Measurements from ENCODE around the gene WIPF1.

Gene WIPF1, protein sequence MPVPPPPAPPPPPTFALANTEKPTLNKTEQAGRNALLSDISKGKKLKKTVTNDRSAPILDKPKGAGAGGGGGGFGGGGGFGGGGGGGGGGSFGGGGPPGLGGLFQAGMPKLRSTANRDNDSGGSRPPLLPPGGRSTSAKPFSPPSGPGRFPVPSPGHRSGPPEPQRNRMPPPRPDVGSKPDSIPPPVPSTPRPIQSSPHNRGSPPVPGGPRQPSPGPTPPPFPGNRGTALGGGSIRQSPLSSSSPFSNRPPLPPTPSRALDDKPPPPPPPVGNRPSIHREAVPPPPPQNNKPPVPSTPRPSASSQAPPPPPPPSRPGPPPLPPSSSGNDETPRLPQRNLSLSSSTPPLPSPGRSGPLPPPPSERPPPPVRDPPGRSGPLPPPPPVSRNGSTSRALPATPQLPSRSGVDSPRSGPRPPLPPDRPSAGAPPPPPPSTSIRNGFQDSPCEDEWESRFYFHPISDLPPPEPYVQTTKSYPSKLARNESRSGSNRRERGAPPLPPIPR

DNA sequence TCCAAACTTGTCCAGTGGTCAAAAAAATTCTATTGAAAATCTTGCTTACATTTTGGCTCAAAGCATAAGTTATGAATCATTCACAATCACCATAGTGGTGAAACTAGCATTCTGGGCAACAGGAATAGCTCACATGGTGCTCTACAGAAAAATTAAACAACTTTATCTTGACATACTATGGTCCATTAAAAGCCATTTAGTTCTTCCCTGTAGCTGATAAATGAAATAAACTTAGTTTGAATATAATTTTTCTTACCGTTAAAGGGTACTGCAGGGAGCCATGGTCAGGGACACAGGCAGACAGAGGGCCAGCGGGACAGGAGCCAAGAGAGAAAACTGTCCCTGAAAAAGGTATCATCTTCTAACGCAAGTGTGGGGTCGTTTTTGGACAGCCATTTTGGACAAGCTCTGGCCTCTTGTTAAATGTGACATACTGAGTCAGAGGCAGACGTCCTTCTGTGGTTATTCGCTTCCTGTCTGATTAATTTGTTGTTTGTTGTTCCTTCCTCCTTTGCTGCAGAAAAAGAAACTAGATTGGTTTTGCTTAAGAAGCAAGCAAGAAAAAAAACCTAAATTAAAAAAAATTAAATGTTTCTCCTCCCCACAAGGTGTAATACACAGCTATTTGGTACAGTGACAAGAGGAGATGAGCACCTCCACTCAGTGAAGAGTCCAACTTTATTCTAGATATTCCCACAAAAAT is at the start of gene WIPF1:
TSS of gene WIPF1 (minus strand) at position 460 of the 703 bp plus-strand sequence. CDS start 12,231 bp downstream, outside the sequence.
- peaks cover 33% of the 10 kb centered on the region for H3K4me1 ChIP-seq (ENCODE audit: control insufficient read depth, insufficient read depth, low read length)
- no peaks in the 10 kb centered on the region for H3K27me3 ChIP-seq (replicated peaks; ENCODE audit: control insufficient read depth, insufficient read depth, low read length)
- H3K36me3 ChIP-seq (ENCODE audit: control insufficient read depth, insufficient read depth, low read length, severe bottlenecking): no peaks in the 10 kb centered on the region
- no peaks in the 10 kb centered on the region for H3K9me3 ChIP-seq (ENCODE audit: control insufficient read depth, low read length)
- DNase-seq (ENCODE audit: low read depth): peak; percentile 50
- peak within 1 kb of the TSS; percentile 6 for H3K4me3 ChIP-seq (ENCODE audit: low read length)
- H3K9ac ChIP-seq (ENCODE audit: low read length): peak within 1 kb of the TSS; percentile 25

DNA sequence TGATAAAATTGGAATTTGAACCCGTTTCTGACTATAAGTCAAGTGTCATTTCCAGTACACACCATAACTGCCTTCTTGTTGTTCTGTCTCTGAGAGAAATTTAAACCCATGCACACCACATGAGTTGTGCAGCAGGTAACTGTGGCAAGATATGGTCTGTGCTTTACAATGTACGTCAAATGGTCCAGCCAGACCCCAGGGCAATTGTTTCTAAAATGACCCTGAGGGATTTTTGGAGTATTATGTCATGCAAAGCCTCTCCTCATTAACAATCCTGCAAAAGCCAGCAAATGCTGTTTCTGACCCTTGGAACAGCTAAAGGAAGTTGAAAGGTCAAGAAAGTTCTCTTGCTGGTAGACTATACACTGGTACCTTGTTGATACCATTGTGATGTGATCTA is 47.7 kb upstream of the WIPF1 start:
- H3K9me3 ChIP-seq (ENCODE audit: control insufficient read depth, low read length): peaks cover 19% of the 10 kb centered on the region
- no peak for DNase-seq (ENCODE audit: low read depth)
- H3K27me3 ChIP-seq (replicated peaks; ENCODE audit: control insufficient read depth, insufficient read depth, low read length): no peaks in the 10 kb centered on the region
- H3K9ac ChIP-seq (ENCODE audit: low read length): no peak overlapping the region
- H3K4me3 ChIP-seq (ENCODE audit: low read length): no peak overlapping the region
- peaks cover 4% of the 10 kb centered on the region for H3K36me3 ChIP-seq (ENCODE audit: control insufficient read depth, insufficient read depth, low read length, severe bottlenecking)
- H3K4me1 ChIP-seq (ENCODE audit: control insufficient read depth, insufficient read depth, low read length): peaks cover 5% of the 10 kb centered on the region

DNA sequence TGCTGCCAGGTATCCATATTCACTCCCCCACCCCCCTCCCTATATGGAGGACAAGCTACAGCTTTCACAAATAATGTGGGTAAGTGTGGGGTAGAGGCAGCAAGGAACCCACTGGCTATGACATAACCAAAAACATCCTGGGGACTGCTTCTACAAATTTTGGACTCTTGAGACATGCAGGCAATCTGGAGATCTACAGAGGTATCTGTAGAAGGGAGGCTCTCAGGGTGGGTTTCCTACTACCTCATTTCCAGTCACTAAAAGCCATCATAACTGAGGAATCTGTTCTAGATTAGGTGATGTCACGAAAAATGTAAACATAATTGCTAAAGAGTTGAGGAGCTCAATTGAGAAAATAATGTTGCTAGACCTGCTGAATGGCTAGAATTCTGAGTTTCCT is 46.8 kb upstream of the WIPF1 start:
- H3K4me1 ChIP-seq (ENCODE audit: control insufficient read depth, insufficient read depth, low read length): peaks cover 5% of the 10 kb centered on the region
- H3K9me3 ChIP-seq (ENCODE audit: control insufficient read depth, low read length): peaks cover 16% of the 10 kb centered on the region
- no peak overlapping the region for H3K9ac ChIP-seq (ENCODE audit: low read length)
- no peaks in the 10 kb centered on the region for H3K27me3 ChIP-seq (replicated peaks; ENCODE audit: control insufficient read depth, insufficient read depth, low read length)
- H3K36me3 ChIP-seq (ENCODE audit: control insufficient read depth, insufficient read depth, low read length, severe bottlenecking): peaks cover 4% of the 10 kb centered on the region
- H3K4me3 ChIP-seq (ENCODE audit: low read length): no peak overlapping the region
- DNase-seq (ENCODE audit: low read depth): peak; percentile 24

DNA sequence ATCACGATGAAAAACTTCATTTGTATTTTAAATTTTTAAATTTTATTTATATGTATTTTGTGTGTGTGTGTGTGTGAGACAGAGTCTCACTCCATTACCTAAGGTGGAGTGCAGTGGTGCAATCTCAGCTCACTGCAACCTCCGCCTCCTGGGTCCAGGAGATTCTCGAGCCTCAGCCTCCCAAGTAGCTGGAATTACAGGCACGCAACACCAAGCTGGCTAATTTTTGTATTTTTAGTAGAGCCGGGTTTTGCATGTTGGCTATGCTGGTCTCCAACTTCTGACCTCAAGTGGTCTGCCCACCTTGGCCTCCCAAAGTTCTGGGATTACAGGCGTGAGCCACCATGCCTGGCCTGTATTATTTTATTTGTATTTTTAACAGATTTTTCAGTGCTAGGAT is 45.8 kb upstream of the WIPF1 start:
- no peak for DNase-seq (ENCODE audit: low read depth)
- Histone ChIP-seq H3K4me1 (ENCODE audit: control insufficient read depth, insufficient read depth, low read length) (peaks cover 5% of the 10 kb centered on the region), H3K9ac (ENCODE audit: low read length) (no peak overlapping the region), H3K27me3 (replicated peaks; ENCODE audit: control insufficient read depth, insufficient read depth, low read length) (no peaks in the 10 kb centered on the region), H3K4me3 (ENCODE audit: low read length) (no peak overlapping the region), H3K9me3 (ENCODE audit: control insufficient read depth, low read length) (peaks cover 8% of the 10 kb centered on the region), H3K36me3 (ENCODE audit: control insufficient read depth, insufficient read depth, low read length, severe bottlenecking) (peaks cover 4% of the 10 kb centered on the region)

DNA sequence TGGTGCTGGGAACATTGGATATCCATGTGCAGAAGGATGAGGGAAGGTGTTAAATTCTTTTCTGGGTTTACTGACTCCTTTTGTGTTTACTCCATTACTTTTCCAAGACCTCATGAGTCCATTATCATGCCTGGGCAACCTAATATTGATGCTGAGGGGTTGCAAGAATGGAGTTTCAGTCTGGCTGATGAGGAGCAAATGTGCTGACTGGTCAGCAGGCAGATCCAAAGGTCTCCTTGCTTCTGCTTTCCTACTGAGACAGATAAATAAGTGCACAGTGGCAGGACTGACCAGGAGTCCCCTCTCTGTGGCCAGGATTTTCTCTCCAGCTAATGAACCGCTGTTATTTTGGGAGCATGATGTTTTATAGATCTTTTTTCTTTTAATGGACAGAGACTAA is 43.6 kb upstream of the WIPF1 start:
- no peak for DNase-seq (ENCODE audit: low read depth)
- H3K4me1 ChIP-seq (ENCODE audit: control insufficient read depth, insufficient read depth, low read length): peaks cover 12% of the 10 kb centered on the region
- H3K9ac ChIP-seq (ENCODE audit: low read length): no peak overlapping the region
- H3K4me3 ChIP-seq (ENCODE audit: low read length): no peak overlapping the region
- H3K27me3 ChIP-seq (replicated peaks; ENCODE audit: control insufficient read depth, insufficient read depth, low read length): no peaks in the 10 kb centered on the region
- peaks cover 4% of the 10 kb centered on the region for H3K36me3 ChIP-seq (ENCODE audit: control insufficient read depth, insufficient read depth, low read length, severe bottlenecking)
- peaks cover 8% of the 10 kb centered on the region for H3K9me3 ChIP-seq (ENCODE audit: control insufficient read depth, low read length)

DNA sequence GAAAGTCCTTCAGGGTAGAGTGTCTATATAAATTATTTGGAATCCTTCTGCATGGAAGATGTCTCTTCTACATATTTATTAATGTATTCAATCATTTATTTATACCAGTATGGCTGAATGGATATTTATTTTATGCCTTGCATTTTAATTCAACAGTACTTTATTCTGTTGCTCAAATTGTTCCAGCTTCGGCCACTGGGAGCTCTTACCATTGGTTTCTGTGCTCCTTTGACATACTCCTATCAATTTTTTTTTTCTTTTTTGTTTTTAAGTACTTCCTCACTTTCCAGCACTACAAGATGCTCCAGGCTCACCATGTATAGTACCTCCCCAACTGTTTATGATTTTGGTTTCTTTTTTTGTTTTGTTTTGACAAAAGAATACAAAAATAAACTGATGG is 39.4 kb upstream of the WIPF1 start:
- Histone ChIP-seq H3K9ac (ENCODE audit: low read length) (no peak overlapping the region), H3K9me3 (ENCODE audit: control insufficient read depth, low read length) (peaks cover 4% of the 10 kb centered on the region), H3K4me1 (ENCODE audit: control insufficient read depth, insufficient read depth, low read length) (peaks cover 48% of the 10 kb centered on the region), H3K27me3 (replicated peaks; ENCODE audit: control insufficient read depth, insufficient read depth, low read length) (no peaks in the 10 kb centered on the region), H3K4me3 (ENCODE audit: low read length) (no peak overlapping the region), H3K36me3 (ENCODE audit: control insufficient read depth, insufficient read depth, low read length, severe bottlenecking) (peaks cover 4% of the 10 kb centered on the region)
- DNase-seq (ENCODE audit: low read depth): no peak

DNA sequence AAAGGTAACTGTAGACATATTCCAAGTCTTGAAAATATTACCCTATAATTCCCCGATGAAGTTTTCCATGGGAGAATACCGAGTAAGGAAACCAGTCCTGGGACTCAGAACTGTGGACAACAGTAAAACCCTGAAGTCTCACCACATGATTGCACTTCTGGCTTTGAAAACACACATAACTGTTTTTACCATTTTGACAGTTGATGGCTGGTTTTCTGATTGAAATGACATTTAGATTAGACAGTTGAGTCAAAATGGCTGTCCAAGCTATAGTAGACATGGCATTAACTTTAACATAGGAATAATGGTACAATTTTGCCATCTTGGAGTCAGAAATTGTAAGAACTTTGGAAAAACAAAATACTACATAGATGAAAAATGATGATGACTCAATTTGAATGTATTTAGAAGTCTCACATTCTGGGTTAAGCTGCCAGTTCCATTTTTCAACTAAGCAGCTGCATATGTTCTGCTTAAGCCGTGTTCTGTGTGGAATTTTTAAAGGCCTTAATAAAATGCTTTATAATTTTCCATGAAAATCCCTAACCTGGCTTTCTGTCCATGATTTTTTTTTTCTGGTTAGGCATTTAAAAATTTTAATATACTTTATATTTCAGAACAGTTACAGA is 38.3 kb upstream of the WIPF1 start:
- Histone ChIP-seq H3K4me1 (ENCODE audit: control insufficient read depth, insufficient read depth, low read length) (peaks cover 59% of the 10 kb centered on the region), H3K9me3 (ENCODE audit: control insufficient read depth, low read length) (peaks cover under 1% of the 10 kb centered on the region), H3K4me3 (ENCODE audit: low read length) (no peak overlapping the region), H3K36me3 (ENCODE audit: control insufficient read depth, insufficient read depth, low read length, severe bottlenecking) (peaks cover under 1% of the 10 kb centered on the region), H3K9ac (ENCODE audit: low read length) (peak overlapping the region; percentile 29), H3K27me3 (replicated peaks; ENCODE audit: control insufficient read depth, insufficient read depth, low read length) (no peaks in the 10 kb centered on the region)
- peak; percentile 77 for DNase-seq (ENCODE audit: low read depth)

DNA sequence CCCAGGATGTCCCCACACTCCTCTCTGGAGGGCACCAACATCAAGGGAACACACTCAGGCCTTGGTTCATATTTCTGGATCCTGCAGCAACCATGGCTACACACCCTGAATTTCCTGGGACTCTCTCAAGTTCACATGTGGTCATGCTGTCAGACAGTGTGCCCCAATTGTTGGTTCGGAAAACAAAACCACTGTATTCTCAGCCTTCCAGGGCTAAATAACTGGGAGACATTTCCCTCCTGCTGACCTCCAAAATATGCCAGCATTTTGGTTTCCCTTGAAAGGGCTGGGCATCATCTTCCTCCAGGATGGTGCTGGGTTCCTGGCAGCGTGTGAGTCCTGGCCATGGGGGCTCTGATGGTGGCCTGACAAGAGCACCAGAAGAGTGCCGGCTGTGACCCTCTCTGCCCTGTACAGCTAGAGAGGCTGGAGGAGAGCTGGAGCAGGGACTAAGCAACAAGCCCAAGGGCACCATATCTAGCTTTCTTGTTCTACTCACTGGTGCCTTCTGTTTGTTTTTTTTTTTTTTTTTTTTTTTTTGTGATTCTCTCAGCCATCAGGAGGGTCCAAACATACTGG is 37.5 kb upstream of the WIPF1 start:
- H3K9ac ChIP-seq (ENCODE audit: low read length): peak overlapping the region; percentile 29
- peaks cover 66% of the 10 kb centered on the region for H3K4me1 ChIP-seq (ENCODE audit: control insufficient read depth, insufficient read depth, low read length)
- H3K27me3 ChIP-seq (replicated peaks; ENCODE audit: control insufficient read depth, insufficient read depth, low read length): no peaks in the 10 kb centered on the region
- no peaks in the 10 kb centered on the region for H3K36me3 ChIP-seq (ENCODE audit: control insufficient read depth, insufficient read depth, low read length, severe bottlenecking)
- DNase-seq (ENCODE audit: low read depth): no peak
- no peaks in the 10 kb centered on the region for H3K9me3 ChIP-seq (ENCODE audit: control insufficient read depth, low read length)
- no peak overlapping the region for H3K4me3 ChIP-seq (ENCODE audit: low read length)

DNA sequence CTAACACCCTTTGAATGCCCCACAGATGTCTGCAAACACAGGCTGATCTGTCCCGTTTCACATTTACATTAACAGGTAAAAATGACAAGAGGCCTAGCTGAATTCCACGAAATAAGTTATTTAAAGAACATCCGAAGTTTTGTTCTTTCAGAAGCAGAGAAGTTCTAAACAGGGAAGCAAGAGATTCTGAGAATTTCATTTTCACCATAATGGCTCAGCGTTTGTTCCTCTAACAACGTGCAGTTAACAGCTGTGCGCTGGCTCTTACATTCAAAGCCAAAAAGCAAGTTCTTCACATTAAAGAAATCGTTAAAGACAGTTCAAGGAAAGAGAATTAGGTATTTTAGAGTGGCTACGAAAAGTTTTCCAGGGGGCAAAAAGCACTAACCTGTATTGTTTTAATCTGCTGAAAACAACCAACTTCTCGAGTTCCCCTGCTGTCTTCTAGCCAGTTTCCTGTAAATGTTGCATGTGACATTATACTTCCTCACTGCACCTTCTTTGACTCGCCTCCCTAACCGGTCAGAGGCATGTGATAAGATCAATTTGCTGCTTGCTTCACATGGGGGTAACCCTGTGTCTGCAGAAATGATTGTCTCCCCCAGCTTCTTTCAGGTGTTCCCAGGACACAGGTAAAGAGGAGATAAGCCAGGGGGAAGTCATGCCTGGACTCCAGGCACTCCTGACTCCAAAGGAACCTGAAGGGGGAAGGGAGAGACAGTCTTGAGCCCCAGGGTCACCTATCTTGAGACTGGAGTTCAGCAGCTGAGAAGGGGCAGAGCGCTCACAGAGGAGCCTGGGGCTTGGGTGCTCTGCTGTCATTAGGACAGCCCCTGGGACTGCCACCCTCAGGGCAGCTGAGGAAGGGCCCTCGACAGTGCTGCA is 36.8 kb upstream of the WIPF1 start:
- peaks cover 72% of the 10 kb centered on the region for H3K4me1 ChIP-seq (ENCODE audit: control insufficient read depth, insufficient read depth, low read length)
- peak overlapping the region; percentile 38 for H3K4me3 ChIP-seq (ENCODE audit: low read length)
- no peaks in the 10 kb centered on the region for H3K27me3 ChIP-seq (replicated peaks; ENCODE audit: control insufficient read depth, insufficient read depth, low read length)
- peak overlapping the region; percentile 71 for H3K9ac ChIP-seq (ENCODE audit: low read length)
- DNase-seq (ENCODE audit: low read depth): no peak
- H3K36me3 ChIP-seq (ENCODE audit: control insufficient read depth, insufficient read depth, low read length, severe bottlenecking): no peaks in the 10 kb centered on the region
- H3K9me3 ChIP-seq (ENCODE audit: control insufficient read depth, low read length): no peaks in the 10 kb centered on the region

DNA sequence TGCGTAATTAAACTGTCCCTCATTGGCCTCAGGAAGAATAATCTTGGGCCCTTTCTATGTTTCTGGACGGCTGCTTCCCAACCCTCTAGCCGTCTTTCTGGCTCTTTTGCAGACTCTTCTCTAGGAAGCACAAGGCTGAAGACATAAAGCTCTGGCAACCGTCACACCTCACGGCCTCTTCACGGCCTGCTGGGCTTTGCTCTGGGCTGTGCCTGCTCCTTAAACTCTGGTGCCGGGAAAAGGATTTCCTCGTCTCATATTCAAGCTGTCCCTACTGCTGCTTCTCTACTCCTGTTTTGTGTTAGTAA is 36.0 kb upstream of the WIPF1 start:
- Histone ChIP-seq H3K9ac (ENCODE audit: low read length) (peak overlapping the region; percentile 71), H3K4me3 (ENCODE audit: low read length) (peak overlapping the region; percentile 38), H3K9me3 (ENCODE audit: control insufficient read depth, low read length) (no peaks in the 10 kb centered on the region), H3K27me3 (replicated peaks; ENCODE audit: control insufficient read depth, insufficient read depth, low read length) (no peaks in the 10 kb centered on the region), H3K36me3 (ENCODE audit: control insufficient read depth, insufficient read depth, low read length, severe bottlenecking) (no peaks in the 10 kb centered on the region), H3K4me1 (ENCODE audit: control insufficient read depth, insufficient read depth, low read length) (peaks cover 72% of the 10 kb centered on the region)
- no peak for DNase-seq (ENCODE audit: low read depth)

Data from adipocyte (in vitro differentiated cells).